Tibial nerve (tissue), 4 donors: Measurements from ENCODE around the gene DNAJC10.

ENCODE experiments used
- EP300 ChIP-seq, 2 donors: sonication (generic); formaldehyde crosslinking; IDR thresholded peaks; one replicate each; pipeline ENCODE4 v1.6.1; 2017; ENCODE audit warnings: antibody characterized with exemption in 2 of 2, mild to moderate bottlenecking in 1 of 2
- TF ChIP-seq, protein P1 (sequence below), 5 experiments: fragments of 200-600 bp in 3 of 5; fragments of 450-650 bp in 2 of 5; sonication (generic) in 3 of 5; IDR thresholded peaks; one replicate each; pipeline ENCODE4 v1.5.1; 2016 to 2019; ENCODE audit warnings: antibody characterized with exemption in 5 of 5, mild to moderate bottlenecking in 3 of 5, moderate library complexity in 2 of 5

DNA sequence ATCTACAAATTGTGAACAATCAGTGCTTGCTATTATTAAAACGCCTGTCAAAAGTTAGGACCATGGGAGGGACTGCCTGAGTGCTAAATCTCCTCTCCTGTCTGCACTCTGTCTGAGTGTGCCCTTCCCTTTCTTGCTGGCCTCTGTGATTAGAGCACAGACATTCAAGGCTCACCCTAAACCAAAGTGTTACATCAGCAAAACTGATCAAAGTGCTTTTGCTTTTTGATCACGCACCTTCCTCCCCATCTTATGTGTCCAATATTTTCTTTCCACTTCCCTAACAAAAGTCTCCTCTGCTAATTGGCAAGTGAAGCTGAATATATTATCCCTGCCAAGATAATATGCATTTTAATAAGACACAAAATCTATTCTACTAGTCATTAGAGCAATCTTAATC, 30.5 kb upstream of the DNAJC10 start:
- TF ChIP-seq, protein P1, sequence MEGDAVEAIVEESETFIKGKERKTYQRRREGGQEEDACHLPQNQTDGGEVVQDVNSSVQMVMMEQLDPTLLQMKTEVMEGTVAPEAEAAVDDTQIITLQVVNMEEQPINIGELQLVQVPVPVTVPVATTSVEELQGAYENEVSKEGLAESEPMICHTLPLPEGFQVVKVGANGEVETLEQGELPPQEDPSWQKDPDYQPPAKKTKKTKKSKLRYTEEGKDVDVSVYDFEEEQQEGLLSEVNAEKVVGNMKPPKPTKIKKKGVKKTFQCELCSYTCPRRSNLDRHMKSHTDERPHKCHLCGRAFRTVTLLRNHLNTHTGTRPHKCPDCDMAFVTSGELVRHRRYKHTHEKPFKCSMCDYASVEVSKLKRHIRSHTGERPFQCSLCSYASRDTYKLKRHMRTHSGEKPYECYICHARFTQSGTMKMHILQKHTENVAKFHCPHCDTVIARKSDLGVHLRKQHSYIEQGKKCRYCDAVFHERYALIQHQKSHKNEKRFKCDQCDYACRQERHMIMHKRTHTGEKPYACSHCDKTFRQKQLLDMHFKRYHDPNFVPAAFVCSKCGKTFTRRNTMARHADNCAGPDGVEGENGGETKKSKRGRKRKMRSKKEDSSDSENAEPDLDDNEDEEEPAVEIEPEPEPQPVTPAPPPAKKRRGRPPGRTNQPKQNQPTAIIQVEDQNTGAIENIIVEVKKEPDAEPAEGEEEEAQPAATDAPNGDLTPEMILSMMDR (IDR thresholded peaks at IDR 0.05) = no peak
- TF ChIP-seq EP300 (IDR thresholded peaks at IDR 0.05) = no peak
